IPS-18a (cell line): Measurements from ENCODE around the gene PPP1R8.

ENCODE experiments used
- H3K27ac ChIP-seq: one replicate; pipeline ENCODE4 v1.5.1; 2013; ENCODE audit warnings: low read length
- H3K27me3 ChIP-seq: one replicate; pipeline ENCODE4 v1.6.1; 2013; ENCODE audit warnings: mild to moderate bottlenecking, low read length; ENCODE audit not compliant: control insufficient read depth, insufficient read depth
- H3K36me3 ChIP-seq: one replicate; pipeline ENCODE4 v1.6.1; 2013; ENCODE audit warnings: low read depth, low read length; ENCODE audit not compliant: control insufficient read depth
- H3K4me1 ChIP-seq: one replicate; pipeline ENCODE4 v1.6.1; 2013; ENCODE audit warnings: low read depth, low read length; ENCODE audit not compliant: control insufficient read depth
- H3K4me3 ChIP-seq: one replicate; pipeline ENCODE4 v1.5.1; 2013; ENCODE audit warnings: low read length
- H3K9ac ChIP-seq: one replicate; pipeline ENCODE4 v1.6.1; 2013; ENCODE audit warnings: mild to moderate bottlenecking, low read length, moderate library complexity
- H3K9me3 ChIP-seq: one replicate; pipeline ENCODE4 v1.6.1; 2013; ENCODE audit warnings: low read depth, low read length; ENCODE audit not compliant: control insufficient read depth

The PPP1R8 gene

DNA sequence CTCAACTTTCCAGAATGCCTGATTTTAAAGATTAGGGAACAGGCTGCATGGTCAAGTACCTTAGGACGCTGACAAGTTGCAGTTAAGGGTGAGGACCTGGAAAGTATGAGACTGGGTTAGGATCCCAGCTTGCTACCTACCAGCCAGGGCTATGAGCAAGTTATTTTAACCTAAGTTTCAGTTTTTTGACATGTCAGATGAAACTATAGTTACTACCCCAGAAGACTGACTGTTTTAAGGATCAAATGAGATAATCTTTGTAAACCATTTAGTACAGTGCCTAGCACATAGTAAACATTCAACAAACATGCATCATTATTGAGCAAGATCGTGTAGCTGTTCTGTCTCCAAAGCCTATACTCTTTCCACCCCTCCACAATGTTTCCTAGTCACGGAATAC lies 56.2 kb downstream of the PPP1R8 start:
- H3K27ac ChIP-seq = no peak overlapping the region
- no peak overlapping the region for H3K9ac ChIP-seq
- no peaks in the 10 kb centered on the region for H3K9me3 ChIP-seq
- no peak overlapping the region for H3K4me3 ChIP-seq
- H3K36me3 ChIP-seq = peaks cover 29% of the 10 kb centered on the region
- no peaks in the 10 kb centered on the region for H3K27me3 ChIP-seq
- no peaks in the 10 kb centered on the region for H3K4me1 ChIP-seq

DNA sequence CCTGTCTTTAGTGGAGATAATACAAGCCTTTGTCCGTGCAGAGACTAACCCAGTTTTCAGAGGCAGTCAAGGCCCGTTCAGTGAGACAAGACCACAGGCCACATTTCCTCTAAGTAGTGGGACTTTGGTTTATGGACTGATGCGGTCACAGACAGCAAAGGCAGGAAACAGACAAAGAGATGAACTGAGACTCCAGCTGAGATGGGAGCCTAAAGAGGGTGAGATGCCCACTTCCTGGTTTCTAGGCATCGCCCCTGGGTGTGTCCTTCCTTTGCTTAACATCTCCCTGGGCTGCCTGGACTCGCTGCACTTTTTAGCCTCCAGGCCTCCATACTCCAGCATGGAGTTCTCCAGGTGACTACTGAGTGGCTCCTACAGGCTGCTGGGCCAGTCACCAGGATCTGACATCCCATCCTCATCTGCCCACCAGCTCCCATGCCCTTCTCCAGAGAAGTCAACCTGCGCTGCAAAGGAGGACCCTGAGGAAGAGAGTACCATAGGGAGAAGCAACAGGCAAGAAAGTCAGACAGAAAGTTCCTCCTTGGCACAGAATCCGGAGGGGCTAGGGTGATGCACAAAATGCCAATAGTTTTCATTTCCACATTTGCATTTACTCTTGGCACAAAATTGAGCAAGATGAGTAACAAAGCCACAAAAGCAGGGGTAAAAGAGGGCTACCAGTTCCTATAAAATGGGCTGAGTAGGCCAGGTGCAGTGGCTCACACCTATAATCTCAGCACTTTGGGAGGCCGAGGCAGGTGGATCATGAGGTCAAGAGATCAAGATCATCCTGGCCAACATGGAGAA lies 56.8 kb downstream of the PPP1R8 start:
- no peak overlapping the region for H3K9ac ChIP-seq
- H3K4me3 ChIP-seq = no peak overlapping the region
- H3K27me3 ChIP-seq = no peaks in the 10 kb centered on the region
- no peaks in the 10 kb centered on the region for H3K4me1 ChIP-seq
- H3K27ac ChIP-seq = no peak overlapping the region
- no peaks in the 10 kb centered on the region for H3K9me3 ChIP-seq
- H3K36me3 ChIP-seq = peaks cover 36% of the 10 kb centered on the region

DNA sequence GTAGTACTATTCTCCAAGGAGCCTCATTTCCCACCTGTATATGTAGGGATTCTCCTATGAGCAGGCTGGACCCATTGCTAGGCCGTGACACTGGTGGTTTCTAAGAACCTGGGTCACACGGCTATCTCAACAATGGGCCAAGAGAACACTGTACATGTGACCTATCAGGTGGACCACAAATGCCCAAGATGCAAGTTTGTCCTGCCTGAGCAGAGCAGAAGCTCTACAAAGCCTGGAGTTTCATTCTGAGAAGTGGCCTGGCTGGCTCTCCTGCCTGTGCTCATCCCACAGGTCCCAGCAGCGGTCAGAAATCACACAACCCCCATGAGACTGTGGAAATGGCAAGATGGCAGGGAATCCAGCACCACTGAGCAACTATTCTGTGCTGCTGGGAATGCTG lies 58.9 kb downstream of the PPP1R8 start:
- Histone ChIP-seq H3K36me3 (peaks cover 51% of the 10 kb centered on the region), H3K9ac (no peak overlapping the region), H3K4me3 (no peak overlapping the region), H3K9me3 (no peaks in the 10 kb centered on the region), H3K27me3 (no peaks in the 10 kb centered on the region), H3K4me1 (no peaks in the 10 kb centered on the region), H3K27ac (no peak overlapping the region)

DNA sequence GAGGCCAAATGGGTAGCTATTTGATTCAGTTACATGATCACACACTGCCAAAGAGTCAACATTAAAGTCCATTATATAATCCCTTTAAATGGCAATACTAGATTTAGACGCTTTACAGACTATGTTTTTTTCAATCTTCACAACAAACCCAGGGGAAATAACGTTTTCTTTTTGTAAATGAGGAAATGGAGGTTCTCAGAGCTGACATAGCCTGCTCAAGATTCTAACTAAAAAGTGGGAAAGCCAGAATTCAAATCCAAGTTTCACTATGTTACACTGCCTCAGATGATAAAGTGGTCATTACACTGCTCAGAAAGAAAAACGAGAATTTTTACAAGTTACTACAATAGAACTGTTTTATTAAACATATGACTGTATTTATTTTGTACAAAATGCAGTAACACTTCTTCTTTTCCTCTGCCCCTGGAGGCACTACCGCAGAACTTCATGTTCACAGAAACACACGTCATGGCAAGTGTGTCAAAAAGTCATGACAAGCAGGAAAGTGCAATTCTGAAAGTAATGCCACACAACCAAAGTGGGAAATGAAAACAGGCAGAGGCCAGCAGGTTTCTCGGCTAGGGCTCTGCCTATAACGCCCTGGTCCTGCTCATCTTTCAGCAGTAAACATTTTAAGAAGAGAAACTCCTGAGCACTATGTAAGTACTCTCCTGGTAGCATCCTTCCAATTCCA lies 60.8 kb downstream of the PPP1R8 start:
- Histone ChIP-seq H3K4me1 (no peaks in the 10 kb centered on the region), H3K4me3 (no peak overlapping the region), H3K36me3 (peaks cover 63% of the 10 kb centered on the region), H3K9me3 (no peaks in the 10 kb centered on the region), H3K27ac (no peak overlapping the region), H3K9ac (no peak overlapping the region), H3K27me3 (no peaks in the 10 kb centered on the region)

DNA sequence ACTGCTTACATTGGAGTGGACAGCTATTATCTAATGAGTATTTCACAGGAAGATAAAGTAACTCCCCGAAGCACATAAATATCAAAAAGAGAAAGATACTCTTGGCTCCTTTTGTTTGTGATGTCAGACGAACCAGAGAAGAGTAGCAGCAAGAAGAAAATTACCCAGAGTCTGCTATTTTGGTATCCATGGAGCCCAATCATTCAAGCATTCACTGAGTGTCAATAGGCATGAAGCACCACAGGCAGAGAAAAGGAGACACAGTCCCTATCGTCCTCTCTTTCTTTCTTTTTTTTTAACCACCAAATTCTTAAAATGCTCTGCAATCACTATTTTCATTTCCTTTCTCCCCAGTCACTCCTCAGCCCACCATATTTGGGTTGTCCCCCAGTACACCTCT lies 63.9 kb downstream of the PPP1R8 start:
- H3K9ac ChIP-seq = no peak overlapping the region
- no peak overlapping the region for H3K27ac ChIP-seq
- H3K4me1 ChIP-seq = no peaks in the 10 kb centered on the region
- peaks cover 68% of the 10 kb centered on the region for H3K36me3 ChIP-seq
- H3K4me3 ChIP-seq = no peak overlapping the region
- H3K9me3 ChIP-seq = no peaks in the 10 kb centered on the region
- no peaks in the 10 kb centered on the region for H3K27me3 ChIP-seq
